Measurements from ENCODE around the gene PRR13. TPM values are rescaled to one million over a fixed set of nuclear protein-coding genes. Genes with fewer than 3 reads are reported as not detected.
A peak's percentile ranks its signal among the peaks of the same experiment; 100 is the strongest.

Gene PRR13
- total RNA-seq, 4 donors from 2014 or later: 47.8 to 77.6 (median 65.3) TPM

GRCh38 chr12:53454707-53455106 is 13.2 kb downstream of the PRR13 start:
- peaks cover 18 to 36% (median 28%) of the 10 kb centered on the region in 4 donors for H3K4me1 ChIP-seq
- peaks cover 55 to 60% (median 57%) of the 10 kb centered on the region in 4 donors for H3K36me3 ChIP-seq
- H3K9me3 ChIP-seq: no peaks in the 10 kb centered on the region
- no peak overlapping the region for H3K4me3 ChIP-seq
- no peak for DNase-seq (ENCODE audit: extremely low spot score)
- intact Hi-C loops (cut with DNase I): loop anchor here (5.0 kb wide), 1 partner anchor 53 kb away; the partner anchor contains the start of gene NPFF
- TF ChIP-seq POLR2A (IDR thresholded peaks at IDR 0.05; ENCODE audit: low read depth) (no peak), CTCF (IDR thresholded peaks at IDR 0.05) (no peak), EP300 (IDR thresholded peaks at IDR 0.05) (no peak), POLR2AphosphoS5 (IDR thresholded peaks at IDR 0.05) (no peak)
- H3K27me3 ChIP-seq: no peaks in the 10 kb centered on the region
- peak overlapping the region in 2 of 4 donors; percentile 6 to 98 for H3K27ac ChIP-seq (replicated peaks in 1 of 4)
- 39% methylated on average over 3 of the region's 3 CpGs for WGBS

- no peak overlapping the region for H3K27ac ChIP-seq (replicated peaks in 1 of 4)
- peaks cover 74 to 81% (median 78%) of the 10 kb centered on the region in 4 donors for H3K36me3 ChIP-seq
- no peaks in the 10 kb centered on the region for H3K27me3 ChIP-seq
- intact Hi-C loops (cut with DNase I): no loop called here
- TF ChIP-seq CTCF (IDR thresholded peaks at IDR 0.05) (no peak), POLR2A (IDR thresholded peaks at IDR 0.05; ENCODE audit: low read depth) (no peak), POLR2AphosphoS5 (IDR thresholded peaks at IDR 0.05) (no peak), EP300 (IDR thresholded peaks at IDR 0.05) (no peak)
- no peak overlapping the region for H3K4me3 ChIP-seq
- no peak for DNase-seq (ENCODE audit: extremely low spot score)
- H3K4me1 ChIP-seq: peaks cover 35 to 57% (median 45%) of the 10 kb centered on the region in 4 donors
- 73% methylated on average over 6 of the region's 6 CpGs for WGBS
- H3K9me3 ChIP-seq: no peaks in the 10 kb centered on the region
Observed at GRCh38 chr12:53456654-53457366, 15.3 kb downstream of the PRR13 start.

GRCh38 chr12:53459097-53459496 is 17.6 kb downstream of the PRR13 start:
- TF ChIP-seq EP300 (IDR thresholded peaks at IDR 0.05) (no peak), POLR2A (IDR thresholded peaks at IDR 0.05; ENCODE audit: low read depth) (no peak), POLR2AphosphoS5 (IDR thresholded peaks at IDR 0.05) (no peak), CTCF (IDR thresholded peaks at IDR 0.05) (no peak)
- Histone ChIP-seq H3K36me3 (peaks cover 97 to 100% (median 100%) of the 10 kb centered on the region in 4 donors), H3K9me3 (no peaks in the 10 kb centered on the region), H3K4me3 (no peak overlapping the region), H3K27ac (replicated peaks in 1 of 4) (no peak overlapping the region), H3K27me3 (no peaks in the 10 kb centered on the region), H3K4me1 (peaks cover 32 to 64% (median 51%) of the 10 kb centered on the region in 4 donors)
- 61% methylated on average over 4 of the region's 4 CpGs for WGBS
- no peak for DNase-seq (ENCODE audit: extremely low spot score)
- intact Hi-C loops (cut with DNase I): no loop called here

- Histone ChIP-seq H3K9me3 (no peaks in the 10 kb centered on the region), H3K27ac (replicated peaks in 1 of 4) (peak overlapping the region in 3 of 4 donors; percentile 17 to 59 (median 56)), H3K27me3 (no peaks in the 10 kb centered on the region), H3K4me3 (no peak overlapping the region), H3K36me3 (peaks cover 94 to 100% (median 100%) of the 10 kb centered on the region in 4 donors), H3K4me1 (peaks cover 42 to 67% (median 57%) of the 10 kb centered on the region in 4 donors)
- no peak for TF ChIP-seq POLR2A (IDR thresholded peaks at IDR 0.05; ENCODE audit: low read depth)
- no peak for TF ChIP-seq CTCF (IDR thresholded peaks at IDR 0.05)
- TF ChIP-seq EP300 (IDR thresholded peaks at IDR 0.05): no peak
- intact Hi-C loops (cut with DNase I): no loop called here
- DNase-seq (ENCODE audit: extremely low spot score): no peak
- WGBS: 47% methylated on average over 3 of the region's 3 CpGs
Observed at GRCh38 chr12:53461059-53461458, 19.5 kb downstream of the PRR13 start.

Data from esophagus muscularis mucosa (tissue), 4 donors.